PC-3 (cell line): ENCODE measurements around the gene SP100. TPM values are rescaled to one million over a fixed set of nuclear protein-coding genes. Genes with fewer than 3 reads are reported as not detected.
"Not testable (repeated sequence)": the region's sequence is repeated elsewhere in the genome, so short reads cannot be mapped to it uniquely, and the experiment has no call there.

Experiments
- ATAC-seq: fragments of 200-7000 bp; cut with Tn5 transposase; 2 replicates; pipeline ENCODE4 v1.9.1; 2020; ENCODE audit warnings: mild to moderate bottlenecking, moderate library complexity
- BruUV-seq: library from RNA; stranded (reverse); fragments of 400-500 nt; replicated peaks from 2 replicates; lab custom pipeline; 2021; lab: Mats Ljungman, UMichigan
- CTCF ChIA-PET: fragments of 300-600 bp; sonication (Branson Sonifier 250); formaldehyde crosslinking; loops from one replicate; lab custom pipeline; 2022; ENCODE audit warnings: antibody characterized with exemption; lab: Charles Lee
- POLR2A ChIA-PET: fragments of 300-600 bp; sonication (Branson Sonifier 250); formaldehyde crosslinking; loops from one replicate; lab custom pipeline; 2022; ENCODE audit warnings: antibody characterized with exemption; ENCODE audit not compliant: unreplicated experiment; lab: Charles Lee
- DNase-seq: peaks from one replicate; pipeline ENCODE4 v3.0.0-alpha.2; 2015
- H2AFZ ChIP-seq: fragments of 300-600 bp; sonication (generic); 2 replicates; pipeline ENCODE4 v1.6.0; 2016; ENCODE audit warnings: antibody characterized with exemption, low read length
- H3F3A ChIP-seq: fragments of 300-600 bp; sonication (generic); one replicate; pipeline ENCODE4 v1.6.0; 2017; ENCODE audit warnings: antibody characterized with exemption, low read length, control low read depth, mild to moderate bottlenecking; ENCODE audit not compliant: unreplicated experiment
- H3K27ac ChIP-seq: fragments of 300-600 bp; sonication (generic); 2 replicates; pipeline ENCODE4 v1.5.1; 2016; ENCODE audit warnings: mild to moderate bottlenecking, low read length
- H3K27me3 ChIP-seq: fragments of 300-600 bp; sonication (generic); 2 replicates; pipeline ENCODE4 v1.6.1; 2016; ENCODE audit warnings: low read length, mixed read lengths
- H3K36me3 ChIP-seq: fragments of 300-600 bp; sonication (generic); 2 replicates; pipeline ENCODE4 v1.6.1; 2016; ENCODE audit warnings: low read depth, mixed run types, low read length, mixed read lengths
- H3K4me1 ChIP-seq: fragments of 300-600 bp; sonication (generic); 2 replicates; pipeline ENCODE4 v1.5.1; 2016; ENCODE audit warnings: low read length; ENCODE audit not compliant: insufficient read depth
- H3K4me2 ChIP-seq: fragments of 300-600 bp; sonication (generic); 2 replicates; pipeline ENCODE4 v1.6.0; 2016; ENCODE audit warnings: low read length
- H3K4me3 ChIP-seq: fragments of 300-600 bp; sonication (generic); 2 replicates; pipeline ENCODE4 v1.5.1; 2016; ENCODE audit warnings: mild to moderate bottlenecking, low read length, mixed read lengths
- H3K79me2 ChIP-seq: fragments of 300-600 bp; sonication (generic); 2 replicates; pipeline ENCODE4 v1.6.1; 2017; ENCODE audit warnings: low read length, mixed read lengths
- H3K9ac ChIP-seq: fragments of 300-600 bp; sonication (generic); 2 replicates; pipeline ENCODE4 v1.6.0; 2016; ENCODE audit warnings: mild to moderate bottlenecking, low read length
- H3K9me2 ChIP-seq: fragments of 300-600 bp; sonication (generic); replicated peaks from 2 replicates; pipeline ENCODE4 v1.6.1; 2016; ENCODE audit warnings: mixed run types, low read length, mixed read lengths
- H3K9me3 ChIP-seq: fragments of 300-600 bp; sonication (generic); 2 replicates; pipeline ENCODE4 v1.6.1; 2016; ENCODE audit warnings: low read length, mixed read lengths
- H4K20me1 ChIP-seq: fragments of 300-600 bp; sonication (generic); 2 replicates; pipeline ENCODE4 v1.6.1; 2016; ENCODE audit warnings: low read length, mixed read lengths
- EZH2 ChIP-seq: fragments of 300-600 bp; sonication (generic); IDR thresholded peaks from one replicate; pipeline ENCODE4 v1.6.1; 2017; ENCODE audit warnings: antibody characterized with exemption, mild to moderate bottlenecking, low read length; ENCODE audit not compliant: unreplicated experiment
- EZH2phosphoT487 ChIP-seq: fragments of 300-600 bp; sonication (generic); IDR thresholded peaks from 2 replicates; pipeline ENCODE4 v1.6.1; 2018; ENCODE audit warnings: mild to moderate bottlenecking, antibody characterized with exemption, low read length, borderline replicate concordance
- intact Hi-C: fragments of 100-400 bp; cut with micrococcal nuclease; formaldehyde crosslinking; loops from 2 replicates; pipeline ENCODE4 v1.9.0; 2023
- total RNA-seq: library from RNA; depleted of rRNA; stranded (reverse); fragments of >200 nt; gene quantifications from 2 replicates; pipeline ENCODE4 v1.2.3, GENCODE V29; 2014
- TF ChIP-seq, protein P1 (sequence below): fragments of 300-600 bp; sonication (generic); conservative IDR thresholded peaks from 2 replicates; pipeline ENCODE4 v1.5.1; 2017; ENCODE audit warnings: antibody characterized with exemption, low read depth, mild to moderate bottlenecking, low read length

Gene SP100
- total RNA-seq, 1 experiment from 2014 or later = 49.8 TPM

DNA sequence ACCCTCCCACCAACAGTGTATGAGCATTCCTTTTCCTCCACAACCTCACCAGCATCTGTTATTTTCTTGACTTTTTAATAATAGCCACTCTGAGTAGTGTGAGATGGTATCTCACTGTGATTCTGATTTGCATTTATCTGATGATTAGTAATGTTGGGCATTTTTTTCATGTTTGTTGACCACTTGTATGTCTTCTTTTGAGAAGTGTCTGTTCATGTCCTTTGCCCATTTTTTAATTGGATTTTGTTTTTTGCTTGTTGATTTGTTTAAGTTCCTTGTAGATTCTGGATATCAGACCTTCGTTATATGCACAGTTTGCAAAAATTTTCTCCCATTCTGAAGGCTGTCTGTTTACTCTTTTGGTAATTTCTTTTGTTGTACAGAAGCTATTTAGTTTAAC lies 59.1 kb downstream of the SP100 start:
- Histone ChIP-seq H4K20me1 (no peaks in the 10 kb centered on the region), H3F3A (no peaks in the 10 kb centered on the region), H3K4me1 (peaks cover 9% of the 10 kb centered on the region; the same call in 1 of the 2 replicates), H3K4me2 (no peak overlapping the region), H3K79me2 (no peaks in the 10 kb centered on the region), H2AFZ (no peak overlapping the region), H3K36me3 (peaks cover 15% of the 10 kb centered on the region; the same call in 1 of the 2 replicates), H3K27ac (no peak overlapping the region), H3K9ac (no peak overlapping the region), H3K4me3 (no peak overlapping the region), H3K9me3 (no peaks in the 10 kb centered on the region), H3K27me3 (no peaks in the 10 kb centered on the region), H3K9me2 (no peaks in the 10 kb centered on the region)
- POLR2A ChIA-PET = no interaction called here
- DNase-seq = no peak
- CTCF ChIA-PET = no interaction called here
- TF ChIP-seq, protein P1, sequence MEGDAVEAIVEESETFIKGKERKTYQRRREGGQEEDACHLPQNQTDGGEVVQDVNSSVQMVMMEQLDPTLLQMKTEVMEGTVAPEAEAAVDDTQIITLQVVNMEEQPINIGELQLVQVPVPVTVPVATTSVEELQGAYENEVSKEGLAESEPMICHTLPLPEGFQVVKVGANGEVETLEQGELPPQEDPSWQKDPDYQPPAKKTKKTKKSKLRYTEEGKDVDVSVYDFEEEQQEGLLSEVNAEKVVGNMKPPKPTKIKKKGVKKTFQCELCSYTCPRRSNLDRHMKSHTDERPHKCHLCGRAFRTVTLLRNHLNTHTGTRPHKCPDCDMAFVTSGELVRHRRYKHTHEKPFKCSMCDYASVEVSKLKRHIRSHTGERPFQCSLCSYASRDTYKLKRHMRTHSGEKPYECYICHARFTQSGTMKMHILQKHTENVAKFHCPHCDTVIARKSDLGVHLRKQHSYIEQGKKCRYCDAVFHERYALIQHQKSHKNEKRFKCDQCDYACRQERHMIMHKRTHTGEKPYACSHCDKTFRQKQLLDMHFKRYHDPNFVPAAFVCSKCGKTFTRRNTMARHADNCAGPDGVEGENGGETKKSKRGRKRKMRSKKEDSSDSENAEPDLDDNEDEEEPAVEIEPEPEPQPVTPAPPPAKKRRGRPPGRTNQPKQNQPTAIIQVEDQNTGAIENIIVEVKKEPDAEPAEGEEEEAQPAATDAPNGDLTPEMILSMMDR = no peak
- TF ChIP-seq EZH2phosphoT487 (no peak), EZH2 (no peak)
- intact Hi-C loops = no loop called here
- no peak for ATAC-seq
- BruUV-seq = no TSS peak

DNA sequence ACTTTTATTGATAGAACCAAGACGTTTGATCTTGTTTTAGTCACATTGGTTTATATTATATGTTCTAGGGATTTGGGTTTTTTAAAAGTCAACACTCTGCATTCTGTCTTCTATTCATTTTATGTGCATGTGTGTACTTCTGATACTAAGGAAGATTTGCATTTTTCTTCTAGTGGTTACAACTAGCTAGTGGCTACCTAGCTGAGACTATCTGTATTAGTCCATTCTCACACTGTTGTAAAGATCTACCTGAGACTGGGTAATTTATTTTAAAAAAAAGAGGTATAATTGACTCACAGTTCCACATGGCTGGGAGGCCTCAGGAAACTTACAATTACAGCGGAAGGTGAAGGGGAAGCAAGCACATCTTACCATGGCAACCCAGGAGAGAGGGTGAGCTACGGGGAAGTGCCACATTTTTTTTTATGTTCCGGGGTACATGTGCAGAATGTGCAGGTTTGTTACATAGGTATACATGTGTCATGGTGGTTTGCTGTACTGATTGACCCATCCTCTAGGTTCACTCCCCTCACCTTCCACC lies 69.9 kb downstream of the SP100 start:
- Histone ChIP-seq H3K36me3 (no peaks in the 10 kb centered on the region; the same call in 1 of the 2 replicates), H3K27me3 (no peaks in the 10 kb centered on the region), H3K79me2 (no peaks in the 10 kb centered on the region), H3K9me2 (no peaks in the 10 kb centered on the region), H3K4me1 (peaks cover under 1% of the 10 kb centered on the region; the same call in 1 of the 2 replicates), H3K9me3 (no peaks in the 10 kb centered on the region), H3K9ac (no peak overlapping the region), H3F3A (no peaks in the 10 kb centered on the region), H2AFZ (no peak overlapping the region), H4K20me1 (no peaks in the 10 kb centered on the region), H3K4me2 (no peak overlapping the region), H3K4me3 (no peak overlapping the region), H3K27ac (no peak overlapping the region)
- CTCF ChIA-PET = no interaction called here
- POLR2A ChIA-PET = no interaction called here
- intact Hi-C loops = no loop called here
- no TSS peak for BruUV-seq
- TF ChIP-seq, protein P1 = no peak
- TF ChIP-seq EZH2 = no peak
- ATAC-seq (no peak), DNase-seq (no peak)

DNA sequence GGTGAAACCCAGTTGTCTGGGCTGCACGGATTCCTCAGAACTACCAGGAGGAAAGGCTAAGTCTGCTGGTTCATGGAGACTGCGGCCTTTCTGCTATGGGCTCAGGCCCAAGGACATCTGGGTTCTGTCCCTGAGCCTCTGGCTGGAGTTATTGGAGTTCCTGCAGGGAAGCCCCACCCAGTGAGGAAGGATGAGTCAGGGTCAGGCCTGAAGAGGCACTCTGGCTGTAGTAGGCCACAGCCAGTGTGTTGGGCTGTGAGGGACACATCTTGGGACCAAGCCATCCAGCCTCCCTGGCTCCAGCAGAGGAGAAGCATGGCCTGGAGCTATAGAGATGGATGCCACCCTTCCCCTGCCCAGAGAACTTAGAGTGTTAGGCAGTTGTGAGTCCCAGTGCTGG lies 75.2 kb downstream of the SP100 start:
- H4K20me1 ChIP-seq, H3K27me3 ChIP-seq, H3K36me3 ChIP-seq, H3K9ac ChIP-seq, intact Hi-C loops, CTCF ChIA-PET, H3K9me3 ChIP-seq, BruUV-seq, H3F3A ChIP-seq, H3K4me2 ChIP-seq, H3K79me2 ChIP-seq, POLR2A ChIA-PET, H2AFZ ChIP-seq, H3K4me3 ChIP-seq, H3K9me2 ChIP-seq: not testable (repeated sequence)
- ATAC-seq = peak; percentile 45; the same call in 1 of the 2 replicates
- Histone ChIP-seq H3K27ac (peak overlapping the region; percentile 35; the same call in 1 of the 2 replicates), H3K4me1 (peaks cover 18% of the 10 kb centered on the region)
- DNase-seq = peak; percentile 8
